HCT116 (cell line): Measurements from ENCODE around the gene TNFRSF25. TPM values are rescaled to one million over a fixed set of nuclear protein-coding genes. Genes with fewer than 3 reads are reported as not detected.

Experiments
- ATAC-seq: fragments of 200-7000 bp; cut with Tn5 transposase; 2 replicates; pipeline ENCODE4 v1.9.1; 2020; ENCODE audit warnings: mild to moderate bottlenecking, moderate library complexity
- BruUV-seq: library from RNA; stranded (reverse); fragments of 400-500 nt; replicated peaks from 2 replicates; lab custom pipeline; 2021; lab: Mats Ljungman, UMichigan
- CTCF ChIA-PET: fragments of 300-600 bp; sonication (Branson Sonifier 250); formaldehyde crosslinking; loops from one replicate; lab custom pipeline; 2021; ENCODE audit warnings: antibody characterized with exemption; lab: Charles Lee
- POLR2A ChIA-PET: fragments of 300-600, 350-600 bp; sonication (Branson Sonifier 250); formaldehyde crosslinking; loops from one replicate; lab custom pipeline; 2021; ENCODE audit warnings: antibody characterized with exemption; lab: Charles Lee
- RAD21 ChIA-PET, 2 experiments: fragments of 300-600 bp; sonication (Branson Sonifier 250); formaldehyde crosslinking; loops; one replicate each; lab custom pipeline; 2023; ENCODE audit warnings: low total read pairs in 2 of 2; ENCODE audit not compliant: uncharacterized antibody in 2 of 2, unreplicated experiment in 2 of 2, low non-redundant PET in 1 of 2; lab: Charles Lee
- DNase-seq: peaks from one replicate; pipeline ENCODE4 v3.0.0-alpha.2; 2010; ENCODE audit warnings: low read depth, low spot score
- H2AFZ ChIP-seq: fragments of 200-600 bp; shearing (Covaris generic), sonication (generic); 2 replicates; pipeline ENCODE4 v1.6.1; 2017; ENCODE audit warnings: low read depth, mixed run types, mixed read lengths, antibody characterized with exemption, low read length; ENCODE audit not compliant: poor library complexity, severe bottlenecking
- H3K27ac ChIP-seq: 2 replicates; pipeline ENCODE4 v1.5.1; 2012; ENCODE audit warnings: low read depth, low read length
- H3K27me3 ChIP-seq: fragments of 200-600 bp; sonication (generic); 2 replicates; pipeline ENCODE4 v1.6.1; 2016; ENCODE audit warnings: mixed run types, low read length, mixed read lengths; ENCODE audit not compliant: insufficient read depth
- H3K36me3 ChIP-seq, 2 experiments: fragments of 200-500 bp in 1 of 2; fragments of 200-600 bp in 1 of 2; sonication (Bioruptor generic) in 1 of 2; sonication (generic) in 1 of 2; 2 replicates each; pipeline versions ENCODE4 v1.5.1 to v1.6.1; 2014 to 2016; ENCODE audit warnings: low read length in 2 of 2, inconsistent platforms in 1 of 2, mixed read lengths in 1 of 2, mixed run types in 1 of 2; ENCODE audit not compliant: insufficient read depth in 2 of 2, control insufficient read depth in 1 of 2
- H3K4me1 ChIP-seq, 2 experiments: fragments of 200-600 bp in 1 of 2; sonication (generic) in 1 of 2; 2 replicates each; pipeline versions ENCODE4 v1.5.1 to v1.6.1; 2012 to 2017; ENCODE audit warnings: low read length in 2 of 2, inconsistent platforms in 1 of 2, mild to moderate bottlenecking in 1 of 2, mixed read lengths in 1 of 2, mixed run types in 1 of 2, moderate library complexity in 1 of 2; ENCODE audit not compliant: insufficient read depth in 2 of 2, control insufficient read depth in 1 of 2
- H3K4me2 ChIP-seq: fragments of 200-600 bp; sonication (generic); 2 replicates; pipeline ENCODE4 v1.6.1; 2017; ENCODE audit warnings: mixed run types, low read length, mixed read lengths
- H3K4me3 ChIP-seq, 2 experiments: fragments of 200-600 bp in 1 of 2; sonication (generic) in 1 of 2; replicated peaks in 1 of 2; 2 replicates each; pipeline ENCODE4 v1.5.1; 2011 to 2016; ENCODE audit warnings: low read length in 2 of 2, control low read depth in 1 of 2, low read depth in 1 of 2, mild to moderate bottlenecking in 1 of 2, mixed read lengths in 1 of 2, mixed run types in 1 of 2
- H3K79me2 ChIP-seq: fragments of 200-600 bp; sonication (generic); 2 replicates; pipeline ENCODE4 v1.6.1; 2017; ENCODE audit warnings: mild to moderate bottlenecking, mixed run types, low read length, moderate library complexity, mixed read lengths; ENCODE audit not compliant: insufficient read depth
- H3K9ac ChIP-seq: fragments of 200-600 bp; sonication (generic); 2 replicates; pipeline ENCODE4 v1.6.1; 2016; ENCODE audit warnings: low read length, mixed read lengths
- H3K9me2 ChIP-seq: fragments of 200-600 bp; sonication (generic), shearing (Covaris generic); 2 replicates; pipeline ENCODE4 v1.6.1; 2017; ENCODE audit warnings: mixed run types, mild to moderate bottlenecking, moderate library complexity; ENCODE audit not compliant: insufficient read depth
- H3K9me3 ChIP-seq, 2 experiments: fragments of 200-500 bp in 1 of 2; fragments of 200-600 bp in 1 of 2; sonication (Bioruptor generic) in 1 of 2; sonication (generic) in 1 of 2; 2 replicates each; pipeline ENCODE4 v1.6.1; 2014 to 2017; ENCODE audit warnings: low read length in 2 of 2, mixed read lengths in 2 of 2, inconsistent platforms in 1 of 2, low read depth in 1 of 2, mild to moderate bottlenecking in 1 of 2, mixed run types in 1 of 2, moderate library complexity in 1 of 2; ENCODE audit not compliant: control insufficient read depth in 1 of 2, insufficient read depth in 1 of 2
- H4K20me1 ChIP-seq: fragments of 200-600 bp; sonication (generic), shearing (Covaris generic); 2 replicates; pipeline ENCODE4 v1.6.1; 2017; ENCODE audit warnings: mixed run types, mild to moderate bottlenecking, moderate library complexity; ENCODE audit not compliant: insufficient read depth
- REST ChIP-seq: IDR thresholded peaks from 2 replicates; pipeline ENCODE4 v1.6.1; 2012; ENCODE audit warnings: low read depth
- YY1 ChIP-seq: IDR thresholded peaks from 2 replicates; pipeline ENCODE4 v1.6.1; 2011; ENCODE audit warnings: low read length, low read depth, moderate library complexity, mild to moderate bottlenecking; ENCODE audit not compliant: insufficient replicate concordance; ENCODE audit errors: extremely low read depth
- intact Hi-C: fragments of 100-400 bp; cut with micrococcal nuclease; formaldehyde crosslinking; loops from 2 replicates; pipeline ENCODE4 v1.10.0; 2022
- total RNA-seq: library from RNA; stranded (reverse); gene quantifications from one replicate; pipeline ENCODE4 v1.2.1, GENCODE V29; 2021; ENCODE audit not compliant: unreplicated experiment
- TF ChIP-seq, protein P1 (sequence below), 3 experiments: fragments of 200-600 bp in 1 of 3; sonication (generic) in 1 of 3; IDR thresholded peaks in 2 of 3; conservative IDR thresholded peaks in 1 of 3; 2 replicates each; pipeline ENCODE4 v1.5.1; 2012 to 2017; ENCODE audit warnings: low read depth in 2 of 3, low read length in 2 of 3, antibody characterized with exemption in 1 of 3, borderline replicate concordance in 1 of 3, control low read depth in 1 of 3, mild to moderate bottlenecking in 1 of 3, mixed read lengths in 1 of 3, mixed run types in 1 of 3, moderate library complexity in 1 of 3; ENCODE audit not compliant: insufficient read depth in 1 of 3

TNFRSF25 gene
- total RNA-seq, 1 experiment from 2014 or later = 27.5 TPM

DNA sequence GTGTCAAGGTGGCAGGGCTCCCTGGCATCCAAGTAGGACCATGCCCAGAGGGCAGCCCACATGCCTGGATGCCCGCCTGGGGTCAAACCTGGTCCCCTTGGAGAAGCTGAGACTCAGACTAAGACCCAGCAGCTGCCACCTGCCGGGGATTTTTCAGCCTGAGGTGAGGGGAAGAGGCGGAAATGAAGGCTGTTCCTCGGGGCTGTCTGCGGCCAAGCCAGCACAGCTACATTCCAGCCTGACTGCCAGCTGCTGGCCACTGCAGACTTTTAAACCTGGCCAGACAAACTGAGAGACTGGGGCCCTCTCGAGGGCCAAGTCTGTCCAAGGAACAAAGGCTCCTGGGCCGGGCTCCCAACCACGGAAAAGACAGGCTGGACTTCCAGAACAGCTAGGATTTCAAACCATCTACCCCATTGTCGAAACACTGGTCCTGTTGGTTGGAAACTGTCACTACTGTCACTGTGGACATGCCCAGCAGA lies 47.4 kb upstream of the TNFRSF25 start:
- H3K9me2 ChIP-seq = no peaks in the 10 kb centered on the region
- H3K36me3 ChIP-seq = no peaks in the 10 kb centered on the region
- no TSS peak for BruUV-seq
- RAD21 ChIA-PET = no interaction called here
- H3K9me3 ChIP-seq = no peaks in the 10 kb centered on the region
- CTCF ChIA-PET = interaction anchor here (1.4 to 1.7 kb wide), 2 partner anchors 9 to 10 kb away, joined by 4 to 6 read pairs; no protein-coding TSS in a partner anchor
- no peaks in the 10 kb centered on the region for H3K79me2 ChIP-seq
- H4K20me1 ChIP-seq = no peaks in the 10 kb centered on the region
- H3K9ac ChIP-seq = no peak overlapping the region
- no peak for TF ChIP-seq REST
- no peaks in the 10 kb centered on the region for H3K27me3 ChIP-seq
- peaks cover 0 to 14% of the 10 kb centered on the region in 2 experiments; a peak in 2 of 4 replicates for H3K4me1 ChIP-seq
- no peak for ATAC-seq
- no peak for DNase-seq
- no peak overlapping the region for H2AFZ ChIP-seq
- POLR2A ChIA-PET = no interaction called here
- H3K4me3 ChIP-seq = no peak overlapping the region
- no peak overlapping the region for H3K4me2 ChIP-seq
- no peak overlapping the region for H3K27ac ChIP-seq
- intact Hi-C loops = no loop called here

- Histone ChIP-seq H3K9me2 (no peaks in the 10 kb centered on the region), H3K9ac (no peak overlapping the region), H3K4me1 (peaks cover 0 to 14% of the 10 kb centered on the region in 2 experiments; a peak in 2 of 4 replicates), H3K36me3 (no peaks in the 10 kb centered on the region), H3K4me3 (no peak overlapping the region), H3K79me2 (no peaks in the 10 kb centered on the region), H4K20me1 (no peaks in the 10 kb centered on the region), H2AFZ (no peak overlapping the region), H3K27ac (no peak overlapping the region), H3K27me3 (no peaks in the 10 kb centered on the region), H3K9me3 (no peaks in the 10 kb centered on the region), H3K4me2 (no peak overlapping the region)
- BruUV-seq = no TSS peak
- TF ChIP-seq, protein P1, sequence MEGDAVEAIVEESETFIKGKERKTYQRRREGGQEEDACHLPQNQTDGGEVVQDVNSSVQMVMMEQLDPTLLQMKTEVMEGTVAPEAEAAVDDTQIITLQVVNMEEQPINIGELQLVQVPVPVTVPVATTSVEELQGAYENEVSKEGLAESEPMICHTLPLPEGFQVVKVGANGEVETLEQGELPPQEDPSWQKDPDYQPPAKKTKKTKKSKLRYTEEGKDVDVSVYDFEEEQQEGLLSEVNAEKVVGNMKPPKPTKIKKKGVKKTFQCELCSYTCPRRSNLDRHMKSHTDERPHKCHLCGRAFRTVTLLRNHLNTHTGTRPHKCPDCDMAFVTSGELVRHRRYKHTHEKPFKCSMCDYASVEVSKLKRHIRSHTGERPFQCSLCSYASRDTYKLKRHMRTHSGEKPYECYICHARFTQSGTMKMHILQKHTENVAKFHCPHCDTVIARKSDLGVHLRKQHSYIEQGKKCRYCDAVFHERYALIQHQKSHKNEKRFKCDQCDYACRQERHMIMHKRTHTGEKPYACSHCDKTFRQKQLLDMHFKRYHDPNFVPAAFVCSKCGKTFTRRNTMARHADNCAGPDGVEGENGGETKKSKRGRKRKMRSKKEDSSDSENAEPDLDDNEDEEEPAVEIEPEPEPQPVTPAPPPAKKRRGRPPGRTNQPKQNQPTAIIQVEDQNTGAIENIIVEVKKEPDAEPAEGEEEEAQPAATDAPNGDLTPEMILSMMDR (IDR thresholded peaks at IDR 0.05 in 2 of 3, conservative IDR thresholded peaks at IDR 0.05 in 1 of 3; ENCODE audit: borderline replicate concordance in 1 of 3, insufficient read depth in 1 of 3, low read depth in 2 of 3, low read length in 2 of 3) = no peak
- TF ChIP-seq YY1 = no peak
- ATAC-seq (no peak), DNase-seq (no peak)
- RAD21 ChIA-PET = no interaction called here
- intact Hi-C loops = no loop called here
- CTCF ChIA-PET = interaction anchor here (1.4 to 1.7 kb wide), 2 partner anchors 10 to 11 kb away, joined by 4 to 6 read pairs; no protein-coding TSS in a partner anchor
- POLR2A ChIA-PET = no interaction called here
Observed at GRCh38 chr1:6512908-6513280, 46.9 kb upstream of the TNFRSF25 start.
